HG03064 (cell line): ENCODE measurements around the gene CHCT1.
"Not testable (repeated sequence)": the region's sequence is repeated elsewhere in the genome, so short reads cannot be mapped to it uniquely, and the experiment has no call there.

Experiments
- ATAC-seq: cut with Tn5 transposase; IDR thresholded peaks from one replicate; pipeline ENCODE4 v1.9.1; 2021; ENCODE audit warnings: low read depth; ENCODE audit not compliant: unreplicated experiment

The CHCT1 gene

DNA sequence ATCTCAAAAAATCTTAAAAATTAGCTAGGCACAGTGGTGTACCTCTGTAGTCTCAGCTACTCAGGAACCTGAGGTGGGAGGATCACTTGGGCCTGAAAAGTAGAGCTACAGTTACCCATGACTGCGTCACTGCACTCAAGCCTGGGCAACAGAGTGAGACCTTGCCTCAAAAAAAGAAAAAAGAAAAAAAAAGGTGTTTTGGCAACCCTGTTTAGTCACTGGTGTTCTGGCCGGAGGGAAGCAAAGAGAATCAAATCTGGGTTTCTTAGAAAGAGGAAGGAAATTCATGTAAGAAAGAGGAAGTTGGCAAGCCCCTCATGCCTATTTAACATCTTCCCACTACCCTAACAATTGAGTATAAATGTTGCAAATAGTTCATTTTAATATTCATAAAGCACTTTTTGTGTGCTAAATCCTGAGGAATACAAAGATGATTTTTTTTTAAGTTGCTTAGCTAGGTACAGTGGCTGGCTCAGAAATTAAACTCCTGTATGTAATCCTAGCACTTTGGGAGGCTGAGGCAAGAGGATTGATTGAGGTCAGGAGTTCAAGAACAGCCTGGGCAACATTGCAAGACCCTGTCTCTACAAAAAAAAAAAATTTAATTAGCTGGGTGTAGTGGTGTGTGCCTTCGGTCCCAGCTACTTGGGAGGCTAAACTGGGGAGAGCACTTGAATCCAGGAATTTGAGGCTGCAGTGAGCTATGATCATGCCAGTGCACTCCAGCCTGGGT is 23.9 kb upstream of the CHCT1 start:
- ATAC-seq, result no peak

DNA sequence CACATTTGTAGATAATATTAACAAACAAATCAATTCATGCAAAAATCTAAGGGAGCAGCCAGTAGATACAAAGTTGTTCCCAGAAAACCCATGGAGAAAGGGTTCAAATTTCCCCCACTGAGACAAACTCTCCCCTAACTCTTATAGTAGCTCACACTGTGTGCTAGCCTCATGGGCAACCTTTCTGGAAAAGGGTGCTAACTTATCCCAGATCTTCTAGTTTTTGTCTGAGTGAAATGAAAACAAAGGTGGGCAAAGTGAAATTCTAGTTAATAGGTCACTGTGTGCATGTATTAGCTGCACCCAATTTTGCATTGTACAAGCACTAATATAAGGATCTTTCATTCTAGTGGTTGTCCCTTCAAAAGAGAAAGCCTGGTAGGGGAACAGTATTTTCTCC is 20.5 kb upstream of the CHCT1 start:
- ATAC-seq, result no peak

DNA sequence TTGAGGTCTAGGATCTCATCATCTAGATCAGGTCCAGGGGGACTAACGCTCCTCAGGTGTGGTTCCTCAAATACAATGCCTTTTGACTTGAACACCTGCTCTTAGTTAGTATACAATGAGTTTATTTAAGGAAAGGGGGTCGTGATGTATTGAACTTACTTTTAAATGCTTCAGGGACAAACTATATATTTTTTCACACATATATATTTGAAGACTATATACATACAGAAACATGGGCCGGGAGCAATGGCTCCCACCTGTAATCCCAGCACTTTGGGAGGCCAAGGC is 18.8 kb upstream of the CHCT1 start:
- no peak for ATAC-seq

DNA sequence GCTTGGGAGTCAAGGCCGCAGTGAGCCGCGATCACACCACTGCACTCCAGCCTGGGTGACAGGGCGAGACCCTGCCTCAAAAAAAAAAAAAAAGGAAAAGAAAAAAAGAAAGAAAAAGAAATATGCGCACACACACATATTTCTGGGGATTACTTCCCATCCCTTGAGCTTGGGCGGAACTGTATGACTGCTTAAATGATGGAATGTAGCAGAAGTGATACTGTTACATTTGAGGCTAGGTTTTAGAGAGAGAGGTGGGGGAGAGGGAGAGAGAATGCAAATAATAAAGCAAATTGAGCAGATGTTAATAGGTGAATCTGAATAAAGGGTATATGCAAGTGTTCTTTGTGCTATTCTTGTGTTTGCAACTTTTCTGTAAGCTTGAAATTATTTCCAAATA is 18.3 kb upstream of the CHCT1 start:
- no peak for ATAC-seq

DNA sequence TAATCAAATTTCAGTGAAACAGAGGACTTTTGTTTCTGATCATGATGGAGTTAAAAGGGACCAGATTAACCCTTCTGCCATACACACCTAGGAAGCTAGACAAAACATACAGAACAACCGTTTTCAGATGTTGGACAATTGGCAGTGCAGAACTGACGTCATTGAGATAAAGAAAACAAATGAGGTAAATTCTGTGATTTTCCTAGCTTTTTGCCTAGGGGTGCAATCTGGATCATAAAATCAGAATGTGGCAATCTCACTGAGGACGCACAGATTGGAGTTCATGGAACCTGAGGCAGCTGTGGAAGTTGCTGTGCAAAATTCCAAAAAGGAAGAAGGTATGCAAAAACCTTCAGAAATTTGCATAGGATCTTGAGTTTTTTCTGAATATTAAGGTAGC is 15.4 kb upstream of the CHCT1 start:
- ATAC-seq, result no peak

DNA sequence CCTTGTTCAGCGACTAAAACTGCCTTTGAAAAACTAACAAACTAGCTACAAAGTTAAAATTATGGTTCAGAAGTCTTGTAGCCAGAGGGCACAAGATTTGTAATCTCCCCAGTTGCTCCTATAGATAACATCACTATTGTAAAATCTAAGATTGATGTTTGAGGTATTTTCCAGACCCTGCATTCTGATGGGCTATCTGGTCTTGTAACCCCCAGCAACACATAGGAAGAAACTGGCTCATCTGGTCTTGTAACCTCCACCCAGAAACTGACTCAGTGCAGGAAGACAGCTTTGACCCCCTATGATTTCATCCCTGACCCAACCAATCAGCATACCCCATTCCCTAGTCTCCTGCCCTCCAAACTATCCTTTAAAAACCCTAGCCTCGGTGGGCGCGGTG is 12.3 kb upstream of the CHCT1 start:
- no peak for ATAC-seq

DNA sequence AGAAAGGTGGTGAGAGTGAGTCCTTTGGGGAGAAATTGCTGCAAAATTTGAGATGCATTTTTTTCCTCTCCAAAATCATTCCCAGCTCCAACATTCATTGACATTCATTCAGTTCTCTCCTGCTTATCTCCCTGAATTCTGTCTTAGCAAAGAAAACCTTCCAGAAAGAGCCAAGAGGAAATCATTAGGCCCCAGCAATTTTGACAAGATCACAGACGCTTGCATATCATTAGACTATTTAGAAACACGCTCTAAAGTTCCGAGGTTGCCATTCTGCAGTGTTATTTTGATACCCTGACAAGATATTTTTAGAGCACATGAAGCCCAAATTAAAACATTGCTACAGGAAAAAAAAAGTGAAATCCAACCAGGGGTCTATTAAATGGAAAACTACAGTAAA is 9.6 kb upstream of the CHCT1 start:
- no peak for ATAC-seq

DNA sequence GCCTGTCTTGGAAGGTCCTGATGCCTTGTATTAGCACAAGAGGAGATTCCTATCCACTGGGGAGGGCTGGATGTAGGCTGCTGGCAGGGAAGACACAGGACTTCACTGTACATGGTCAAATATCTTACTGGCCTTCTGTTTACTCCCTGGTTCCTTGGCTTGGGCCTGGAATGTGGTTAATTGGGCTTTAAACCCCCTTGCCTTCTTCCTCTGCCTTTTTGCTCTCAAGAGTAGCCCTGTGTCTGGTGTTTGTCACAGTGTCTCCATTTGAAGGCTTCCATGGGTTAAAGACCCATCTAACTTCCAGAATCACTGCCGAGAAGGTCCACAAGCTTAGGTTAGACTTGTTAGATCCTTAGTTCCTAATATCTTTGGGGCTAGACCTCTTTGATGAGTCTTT is 7.1 kb upstream of the CHCT1 start:
- ATAC-seq, result no peak

DNA sequence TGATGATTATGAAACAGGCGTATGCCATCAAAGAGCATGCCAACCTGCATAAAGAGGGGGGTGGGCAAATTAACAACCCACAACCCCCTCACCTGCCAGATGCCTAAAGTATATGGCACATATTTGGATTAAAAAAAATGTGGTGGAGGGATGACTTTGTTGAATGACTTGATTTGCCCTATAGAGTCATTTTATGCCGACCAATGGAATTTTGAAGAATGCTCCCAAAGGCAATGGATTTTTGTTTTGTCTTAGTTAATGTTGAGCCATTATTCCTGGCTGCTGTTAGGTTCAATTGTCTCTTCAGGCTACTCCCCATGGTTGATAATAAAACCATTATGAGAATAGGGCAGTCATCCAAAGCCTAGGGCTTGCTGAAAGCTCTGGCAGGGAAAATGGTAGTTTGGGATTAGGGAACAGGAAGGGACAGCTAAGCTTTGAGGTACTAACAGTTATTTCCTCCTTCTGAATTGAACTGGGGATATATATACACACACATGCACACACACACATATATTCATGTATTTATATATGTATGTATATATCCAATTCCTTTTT is 5.8 kb upstream of the CHCT1 start:
- ATAC-seq, result no peak

DNA sequence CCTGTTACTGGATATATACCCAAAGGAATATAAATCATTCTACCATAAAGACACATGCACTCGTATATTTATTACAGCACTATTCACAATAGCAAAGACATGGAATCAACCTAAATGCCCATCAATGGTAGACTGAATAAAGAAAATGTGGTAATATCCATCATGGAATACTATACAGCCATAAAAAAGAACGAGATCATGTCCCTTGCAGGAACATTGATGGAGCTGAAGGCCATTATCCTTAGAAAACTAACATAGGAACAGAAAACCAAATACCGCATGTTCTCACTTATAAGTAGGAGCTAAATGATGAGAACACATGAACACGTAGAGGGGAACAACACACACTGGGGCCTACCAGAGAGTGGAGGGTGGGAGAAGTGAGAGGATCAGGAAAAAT is 3.3 kb upstream of the CHCT1 start:
- ATAC-seq, result not testable (repeated sequence)

DNA sequence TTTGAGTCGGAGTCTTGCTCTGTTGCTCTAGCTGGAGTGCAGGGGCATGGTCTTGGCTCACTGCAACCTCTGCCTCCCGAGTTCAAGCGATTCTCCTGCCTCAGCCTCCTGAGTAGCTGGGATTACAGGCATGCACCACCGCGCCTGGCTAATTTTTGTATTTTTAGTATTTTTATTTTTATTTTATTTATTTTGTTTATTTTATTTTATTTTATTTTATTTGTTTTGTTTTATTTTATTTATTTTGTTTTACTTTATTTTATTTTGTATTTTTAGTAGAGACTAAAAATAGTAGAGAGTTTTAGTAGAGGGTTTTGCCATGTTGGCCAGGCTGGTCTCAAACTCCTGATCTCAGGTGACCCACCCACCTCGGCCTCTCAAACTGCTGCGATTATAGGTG is 2.4 kb upstream of the CHCT1 start:
- not testable (repeated sequence) for ATAC-seq

DNA sequence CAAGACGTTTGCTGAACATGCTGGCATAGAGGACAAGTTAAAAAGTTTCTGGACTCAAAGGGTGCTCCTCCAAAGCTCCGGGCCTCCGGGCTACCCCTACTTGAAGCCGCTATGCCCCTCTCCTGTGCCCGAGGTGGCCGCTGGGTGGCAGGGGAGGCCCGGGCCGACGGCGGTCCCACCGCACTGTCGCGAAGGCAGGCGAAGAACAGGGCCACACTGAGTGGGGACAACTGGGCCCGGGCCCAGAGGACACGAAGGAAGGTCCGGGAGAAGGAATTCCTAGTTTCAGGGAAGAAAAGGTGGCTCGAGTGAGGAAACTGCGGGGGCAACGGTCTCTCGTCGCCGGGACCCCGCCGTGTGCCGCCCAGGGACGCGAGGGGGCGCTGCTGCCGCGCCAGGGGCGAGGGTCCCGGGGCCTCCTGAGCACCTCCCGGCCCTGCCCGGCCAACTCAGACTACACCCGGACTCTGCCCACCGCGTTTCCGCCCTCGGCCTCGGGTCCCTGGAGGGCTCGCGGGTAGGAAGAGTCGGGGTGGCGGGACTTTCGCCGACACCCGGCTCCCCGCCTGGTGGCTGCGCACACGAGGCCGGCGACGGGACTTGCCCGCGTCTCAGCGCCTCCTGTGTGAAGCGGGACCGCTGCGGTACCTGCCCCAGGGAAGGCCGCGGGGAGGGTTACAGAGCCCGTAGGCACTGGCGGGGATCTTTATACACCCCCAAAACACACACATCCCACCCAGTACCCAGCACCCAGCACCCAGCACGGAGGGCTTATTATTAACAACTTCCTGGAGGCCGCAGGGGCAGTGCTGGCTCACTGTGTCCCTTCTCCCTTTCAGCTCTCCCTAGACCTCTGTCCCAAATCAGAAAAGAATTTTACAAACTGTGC is 772 bp upstream of the CHCT1 start:
- ATAC-seq, result peak; percentile 95

DNA sequence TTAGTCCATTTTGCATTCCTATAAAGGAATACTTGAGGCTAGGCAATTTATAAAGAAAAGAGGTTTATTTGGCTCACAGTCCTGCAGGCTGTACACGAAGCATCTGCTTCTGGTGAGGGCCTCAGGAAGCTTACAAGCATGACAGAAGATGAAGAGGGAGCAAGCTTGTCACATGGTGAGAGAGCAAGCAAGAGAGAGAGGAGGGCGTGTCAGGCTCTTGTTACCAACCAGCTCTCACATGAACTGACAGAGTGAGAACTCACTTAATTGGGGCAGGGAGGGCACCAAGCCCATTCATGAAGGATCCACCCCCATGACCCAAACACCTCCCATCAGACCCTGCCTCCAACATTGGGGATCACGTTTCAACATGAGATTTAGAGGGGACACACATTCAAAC is 1.6 kb downstream of the CHCT1 start:
- ATAC-seq, result no peak

DNA sequence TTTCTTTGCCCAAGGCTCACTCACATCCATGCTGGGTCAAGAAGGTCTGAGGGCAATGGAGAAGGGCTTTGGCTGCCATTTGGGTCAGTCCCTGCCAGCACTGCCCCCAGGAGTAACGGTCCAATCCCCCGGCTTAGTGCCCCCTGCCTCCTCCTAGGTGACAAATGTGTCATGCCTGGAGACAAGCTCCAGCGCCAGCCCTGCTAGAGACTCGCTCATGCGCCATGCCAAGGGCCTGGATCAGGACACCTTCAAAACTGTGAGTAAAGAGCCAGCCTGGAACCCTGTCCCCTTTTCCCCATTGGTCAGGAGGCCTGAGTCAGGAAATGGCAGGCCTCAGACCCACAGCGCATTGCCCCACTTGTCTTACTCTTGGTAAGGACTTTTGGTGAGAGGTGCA is 3.3 kb downstream of the CHCT1 start:
- no peak for ATAC-seq

DNA sequence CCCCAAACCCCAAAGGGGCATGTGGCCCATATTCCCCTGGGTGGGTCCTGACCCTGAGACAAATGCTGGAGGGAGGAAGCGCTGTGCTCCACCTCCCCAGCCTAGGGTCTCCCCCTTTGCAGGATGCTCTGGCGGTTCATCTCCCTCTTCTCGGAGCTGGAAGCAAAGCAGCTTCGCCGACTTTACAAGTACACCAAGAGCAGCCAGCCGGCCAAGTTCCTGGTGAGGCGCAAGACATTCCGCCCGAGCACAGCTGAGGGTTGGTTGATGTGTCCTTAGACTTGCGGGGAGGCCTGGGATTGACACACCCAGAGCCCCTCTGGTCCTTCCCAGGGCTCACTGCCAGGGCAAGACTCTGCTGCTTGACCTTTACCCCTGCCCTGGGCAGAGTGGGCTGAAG is 4.3 kb downstream of the CHCT1 start:
- ATAC-seq, result no peak

DNA sequence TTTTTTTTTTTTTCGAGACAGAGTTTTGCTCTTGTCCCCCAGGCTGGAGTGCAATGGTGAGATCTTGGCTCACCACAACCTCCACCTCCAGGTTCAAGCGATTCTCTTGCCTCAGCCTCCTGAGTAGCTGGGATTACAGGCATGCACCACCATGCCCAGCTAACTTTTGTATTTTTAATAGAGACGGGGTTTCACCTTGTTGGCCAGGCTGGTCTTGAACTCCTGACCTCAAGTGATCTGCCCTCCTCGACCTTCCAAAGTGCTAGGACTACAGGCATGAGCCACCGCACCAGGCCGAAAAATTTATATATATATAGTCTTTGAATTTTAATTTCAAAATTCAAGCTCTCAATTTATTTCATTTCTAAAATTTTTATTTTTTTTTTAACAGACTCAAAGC is 6.2 kb downstream of the CHCT1 start:
- ATAC-seq, result not testable (repeated sequence)

DNA sequence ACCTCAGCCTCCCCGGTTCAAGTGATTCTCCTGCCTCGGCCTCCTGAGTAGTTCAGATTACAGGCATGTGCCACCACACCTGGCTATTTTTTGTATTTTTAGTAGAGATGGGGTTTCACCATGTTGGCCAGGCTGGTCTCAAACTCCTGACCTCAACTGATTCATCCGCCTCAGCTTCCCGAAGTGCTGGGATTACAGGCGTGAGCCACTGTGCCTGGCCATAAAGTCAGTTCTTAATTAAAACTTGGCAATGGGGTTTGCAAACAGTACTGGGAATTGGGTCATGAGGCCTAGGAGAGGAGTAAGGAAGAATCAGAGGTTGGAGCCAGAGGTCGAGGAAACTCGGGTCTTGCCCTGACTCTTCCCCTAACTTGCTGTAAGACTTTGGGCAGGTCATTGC is 8.3 kb downstream of the CHCT1 start:
- ATAC-seq, result not testable (repeated sequence)

DNA sequence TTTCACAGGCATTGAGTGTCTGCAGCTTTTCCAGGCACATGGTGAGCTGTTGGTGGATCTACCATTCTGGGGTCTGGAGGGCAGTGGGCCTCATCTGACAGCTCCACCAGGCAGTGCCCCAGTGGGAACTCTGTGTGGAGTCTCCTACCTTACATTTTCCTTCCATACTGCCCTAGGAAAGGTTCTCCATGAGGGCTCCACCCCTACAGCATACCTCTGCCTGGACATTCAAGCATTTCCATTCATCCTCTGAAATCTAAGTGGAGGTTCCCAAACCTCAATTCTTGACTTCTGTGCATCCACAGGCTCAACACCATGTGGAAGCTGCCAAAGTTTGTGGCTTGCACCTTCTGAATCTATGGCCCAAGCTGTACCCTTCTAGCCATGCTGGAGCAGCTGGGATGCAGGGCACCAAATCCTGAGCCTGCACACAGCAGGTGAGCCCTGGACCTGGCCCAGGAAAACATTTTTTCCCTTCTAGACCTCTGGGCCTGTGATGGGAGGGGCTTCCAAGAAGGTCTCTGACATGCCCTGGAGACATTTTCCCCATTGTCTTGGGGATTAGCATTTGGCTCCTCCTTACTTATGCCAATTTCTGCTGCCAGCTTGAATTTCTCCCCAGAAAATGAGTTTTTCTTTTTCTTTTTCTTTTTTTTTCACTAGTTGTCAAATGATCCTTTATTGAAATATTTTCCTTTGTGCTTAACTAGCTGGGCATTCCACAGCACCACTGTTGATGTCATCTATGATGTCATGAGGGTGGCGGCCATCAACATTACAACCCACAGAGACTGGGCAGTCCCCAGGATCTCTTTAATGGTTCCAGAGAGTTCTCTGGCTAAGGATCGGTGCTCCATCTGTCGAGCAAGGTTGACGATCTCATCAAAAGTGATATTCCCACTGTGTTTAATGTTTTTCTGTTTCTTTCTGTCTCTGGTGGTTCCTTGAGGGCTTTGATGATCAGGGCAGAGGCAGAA is 11.0 kb downstream of the CHCT1 start:
- not testable (repeated sequence) for ATAC-seq

DNA sequence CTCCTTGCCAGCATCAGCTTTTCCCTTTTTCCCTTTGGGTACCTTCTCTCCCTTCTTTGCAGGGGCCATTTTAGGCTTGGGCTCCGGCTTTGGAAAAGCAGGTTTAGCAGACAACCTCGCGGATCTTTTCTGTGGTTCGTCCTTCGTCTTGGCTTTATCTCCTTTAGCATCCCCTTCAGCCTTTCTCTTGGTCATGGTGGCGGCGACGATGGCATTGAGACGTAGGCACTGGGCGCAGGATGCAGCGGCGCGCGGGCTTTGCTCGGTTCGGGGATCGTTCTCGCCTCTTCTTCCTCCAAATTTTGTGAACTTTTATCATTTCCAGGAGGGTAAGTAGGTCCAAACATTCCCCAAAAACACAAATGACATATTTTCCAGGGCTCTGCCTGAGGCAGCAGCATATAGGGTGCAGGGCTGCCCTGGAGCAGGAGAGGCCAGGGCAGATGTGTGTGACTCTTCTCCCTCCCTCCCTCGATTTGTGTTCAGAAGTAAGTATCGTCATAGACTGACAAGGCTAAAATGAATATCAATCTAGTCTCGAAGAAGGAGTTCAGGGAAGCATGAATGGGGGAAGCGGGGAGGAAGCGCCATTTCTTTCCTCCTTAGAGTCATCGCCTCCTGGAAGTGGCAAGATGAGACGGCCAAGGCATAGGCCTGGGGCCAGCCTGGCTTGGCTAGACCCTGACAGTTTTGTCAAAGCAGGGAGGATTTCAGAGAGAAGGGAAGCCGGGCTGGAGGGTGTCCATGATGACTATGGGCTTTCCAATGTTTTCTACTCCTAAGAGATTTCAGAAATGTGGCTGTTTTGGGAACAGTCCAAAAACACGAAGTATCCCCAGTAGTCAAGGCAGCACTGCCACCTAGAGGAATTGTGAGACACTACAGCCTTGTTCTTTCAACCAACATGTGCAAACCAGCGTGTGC is 13.2 kb downstream of the CHCT1 start:
- no peak for ATAC-seq

DNA sequence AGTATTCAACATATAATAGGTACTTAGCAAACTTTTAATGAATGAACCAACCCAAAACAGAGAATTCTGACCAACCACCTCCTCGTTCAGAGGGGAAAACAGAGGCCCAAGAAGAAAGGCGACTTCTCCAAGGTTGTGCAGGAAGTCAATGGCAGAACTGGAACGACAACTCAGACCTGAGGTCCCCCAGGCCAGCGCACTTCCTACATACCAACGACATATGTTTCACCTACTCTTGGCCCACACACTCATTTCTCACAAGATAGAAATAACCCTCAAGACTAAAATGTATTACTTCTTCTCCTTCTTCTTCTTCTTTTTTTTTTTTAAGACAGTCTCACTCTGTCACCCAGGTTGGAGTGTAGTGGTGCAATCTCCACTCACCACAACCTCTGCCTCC is 14.4 kb downstream of the CHCT1 start:
- ATAC-seq, result no peak
